Measurements from ENCODE around the gene RIN1.

The RIN1 gene

GRCh38 chr11:66289548-66290329, 46.5 kb downstream of the RIN1 start:
- TF ChIP-seq CTCF (conservative IDR thresholded peaks at IDR 0.05; ENCODE audit: low read length) (no peak), EZH2phosphoT487 (IDR thresholded peaks at IDR 0.05; ENCODE audit: borderline replicate concordance) (no peak)
- peak overlapping the region; percentile 70 for H2AFZ ChIP-seq (ENCODE audit: low read length)
- peak overlapping the region; percentile 95 for H3K4me3 ChIP-seq (ENCODE audit: low read length, poor library complexity, severe bottlenecking)

GRCh38 chr11:66288671-66289547, 47.3 kb downstream of the RIN1 start, which contains the start of gene YIF1A:
Gene YIF1A, minus strand, starts transcription at chr11:66289143. Its CDS starts 158 bp downstream, at chr11:66288985.
- H3K27me3 ChIP-seq (ENCODE audit: insufficient read depth, low read length, poor library complexity, severe bottlenecking) = no peaks in the 10 kb centered on the region
- no peaks in the 10 kb centered on the region for H4K20me1 ChIP-seq (ENCODE audit: insufficient read depth, low read length, poor library complexity, severe bottlenecking)
- no peaks in the 10 kb centered on the region for H3K36me3 ChIP-seq (ENCODE audit: insufficient read depth, low read length)
- H3K9me2 ChIP-seq (replicated peaks; ENCODE audit: low read depth, low read length) = no peaks in the 10 kb centered on the region
- H3K4me1 ChIP-seq (ENCODE audit: insufficient read depth, low read length, poor library complexity, severe bottlenecking) = peaks cover 22% of the 10 kb centered on the region
- peak within 1 kb of the TSS; percentile 85 for H2AFZ ChIP-seq (ENCODE audit: low read length)
- peak within 1 kb of the TSS; percentile 86 for H3K4me2 ChIP-seq (ENCODE audit: low read depth, low read length, poor library complexity, severe bottlenecking)
- TF ChIP-seq EZH2phosphoT487 (IDR thresholded peaks at IDR 0.05; ENCODE audit: borderline replicate concordance) = no peak
- TF ChIP-seq CTCF (conservative IDR thresholded peaks at IDR 0.05; ENCODE audit: low read length) = peak; percentile 17
- peaks cover 14% of the 10 kb centered on the region for H3K79me2 ChIP-seq (ENCODE audit: insufficient read depth, low read length)
- no peaks in the 10 kb centered on the region for H3K9me3 ChIP-seq (ENCODE audit: insufficient read depth, low read depth, low read length)
- peak within 1 kb of the TSS; percentile 93 for H3K9ac ChIP-seq (ENCODE audit: low read depth, low read length, poor library complexity, severe bottlenecking)
- no peaks in the 10 kb centered on the region for H3F3A ChIP-seq (ENCODE audit: low read depth)
- H3K4me3 ChIP-seq (ENCODE audit: low read length, poor library complexity, severe bottlenecking) = peak within 1 kb of the TSS; percentile 95

More at GRCh38 chr11:66289548-66290329, 46.5 kb downstream of the RIN1 start:
- Histone ChIP-seq H3K27me3 (ENCODE audit: insufficient read depth, low read length, poor library complexity, severe bottlenecking) (no peaks in the 10 kb centered on the region), H3K9ac (ENCODE audit: low read depth, low read length, poor library complexity, severe bottlenecking) (peak overlapping the region; percentile 33), H3F3A (ENCODE audit: low read depth) (no peaks in the 10 kb centered on the region), H3K4me1 (ENCODE audit: insufficient read depth, low read length, poor library complexity, severe bottlenecking) (peaks cover 22% of the 10 kb centered on the region), H3K9me3 (ENCODE audit: insufficient read depth, low read depth, low read length) (no peaks in the 10 kb centered on the region), H3K36me3 (ENCODE audit: insufficient read depth, low read length) (no peaks in the 10 kb centered on the region), H3K79me2 (ENCODE audit: insufficient read depth, low read length) (peaks cover 14% of the 10 kb centered on the region), H3K4me2 (ENCODE audit: low read depth, low read length, poor library complexity, severe bottlenecking) (peak overlapping the region; percentile 78), H3K9me2 (replicated peaks; ENCODE audit: low read depth, low read length) (no peaks in the 10 kb centered on the region), H4K20me1 (ENCODE audit: insufficient read depth, low read length, poor library complexity, severe bottlenecking) (no peaks in the 10 kb centered on the region)

- Histone ChIP-seq H3K9me3 (ENCODE audit: insufficient read depth, low read depth, low read length) (no peaks in the 10 kb centered on the region), H3K36me3 (ENCODE audit: insufficient read depth, low read length) (no peaks in the 10 kb centered on the region), H3K9me2 (replicated peaks; ENCODE audit: low read depth, low read length) (no peaks in the 10 kb centered on the region), H3K4me3 (ENCODE audit: low read length, poor library complexity, severe bottlenecking) (peak overlapping the region; percentile 95), H3K4me1 (ENCODE audit: insufficient read depth, low read length, poor library complexity, severe bottlenecking) (peaks cover 22% of the 10 kb centered on the region), H3K79me2 (ENCODE audit: insufficient read depth, low read length) (peaks cover 14% of the 10 kb centered on the region), H3K4me2 (ENCODE audit: low read depth, low read length, poor library complexity, severe bottlenecking) (peak overlapping the region; percentile 86), H3F3A (ENCODE audit: low read depth) (no peaks in the 10 kb centered on the region), H3K9ac (ENCODE audit: low read depth, low read length, poor library complexity, severe bottlenecking) (peak overlapping the region; percentile 93), H2AFZ (ENCODE audit: low read length) (peak overlapping the region; percentile 85), H3K27me3 (ENCODE audit: insufficient read depth, low read length, poor library complexity, severe bottlenecking) (no peaks in the 10 kb centered on the region), H4K20me1 (ENCODE audit: insufficient read depth, low read length, poor library complexity, severe bottlenecking) (no peaks in the 10 kb centered on the region)
- TF ChIP-seq EZH2phosphoT487 (IDR thresholded peaks at IDR 0.05; ENCODE audit: borderline replicate concordance) = no peak
- TF ChIP-seq CTCF (conservative IDR thresholded peaks at IDR 0.05; ENCODE audit: low read length) = no peak
Measured at GRCh38 chr11:66287889-66288670, 48.2 kb downstream of the RIN1 start.

Data from Loucy (cell line).